ENCODE results near the gene TSSK3.
"Not testable (repeated sequence)": the region's sequence is repeated elsewhere in the genome, so short reads cannot be mapped to it uniquely, and the experiment has no call there.

Gene TSSK3

GRCh38 chr1:32392325-32392724 lies 30.0 kb downstream of the TSSK3 start:
- H3K4me3 ChIP-seq (replicated peaks; ENCODE audit: low read depth, low read length), result peak overlapping the region; percentile 19
- DNase-seq (ENCODE audit: low read depth), result peak; percentile 89
- TF ChIP-seq, protein P1, sequence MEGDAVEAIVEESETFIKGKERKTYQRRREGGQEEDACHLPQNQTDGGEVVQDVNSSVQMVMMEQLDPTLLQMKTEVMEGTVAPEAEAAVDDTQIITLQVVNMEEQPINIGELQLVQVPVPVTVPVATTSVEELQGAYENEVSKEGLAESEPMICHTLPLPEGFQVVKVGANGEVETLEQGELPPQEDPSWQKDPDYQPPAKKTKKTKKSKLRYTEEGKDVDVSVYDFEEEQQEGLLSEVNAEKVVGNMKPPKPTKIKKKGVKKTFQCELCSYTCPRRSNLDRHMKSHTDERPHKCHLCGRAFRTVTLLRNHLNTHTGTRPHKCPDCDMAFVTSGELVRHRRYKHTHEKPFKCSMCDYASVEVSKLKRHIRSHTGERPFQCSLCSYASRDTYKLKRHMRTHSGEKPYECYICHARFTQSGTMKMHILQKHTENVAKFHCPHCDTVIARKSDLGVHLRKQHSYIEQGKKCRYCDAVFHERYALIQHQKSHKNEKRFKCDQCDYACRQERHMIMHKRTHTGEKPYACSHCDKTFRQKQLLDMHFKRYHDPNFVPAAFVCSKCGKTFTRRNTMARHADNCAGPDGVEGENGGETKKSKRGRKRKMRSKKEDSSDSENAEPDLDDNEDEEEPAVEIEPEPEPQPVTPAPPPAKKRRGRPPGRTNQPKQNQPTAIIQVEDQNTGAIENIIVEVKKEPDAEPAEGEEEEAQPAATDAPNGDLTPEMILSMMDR (IDR thresholded peaks at IDR 0.05; ENCODE audit: low read length, missing control alignments), result no peak

DNA sequence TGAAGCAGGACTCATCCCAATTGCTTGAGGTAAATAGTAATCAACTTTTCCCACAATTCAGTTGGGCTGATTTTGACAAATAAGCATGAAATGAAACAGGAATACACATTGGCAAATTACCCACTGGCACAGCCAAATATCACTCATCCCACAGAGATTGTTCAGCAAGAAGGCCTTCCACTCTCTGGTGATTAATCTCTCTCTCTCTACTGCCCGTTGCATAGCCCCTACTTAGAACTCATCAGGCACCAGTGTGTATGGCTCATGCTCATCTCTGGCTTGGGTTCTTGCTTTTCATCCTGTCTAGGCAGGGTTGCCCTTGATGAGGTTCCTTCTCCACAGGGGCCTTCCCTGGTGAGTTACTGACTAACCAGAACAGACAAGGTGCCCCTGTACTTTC lies 30.8 kb downstream of the TSSK3 start:
- DNase-seq (ENCODE audit: low read depth), result peak; percentile 53
- H3K4me3 ChIP-seq (replicated peaks; ENCODE audit: low read depth, low read length), result peak overlapping the region; percentile 91
- TF ChIP-seq, protein P1 (IDR thresholded peaks at IDR 0.05; ENCODE audit: low read length, missing control alignments), result no peak

GRCh38 chr1:32393832-32394140 lies 31.4 kb downstream of the TSSK3 start:
- DNase-seq (ENCODE audit: low read depth), result peak; percentile 31
- H3K4me3 ChIP-seq (replicated peaks; ENCODE audit: low read depth, low read length), result peak overlapping the region; percentile 91
- TF ChIP-seq, protein P1 (IDR thresholded peaks at IDR 0.05; ENCODE audit: low read length, missing control alignments), result no peak

DNA sequence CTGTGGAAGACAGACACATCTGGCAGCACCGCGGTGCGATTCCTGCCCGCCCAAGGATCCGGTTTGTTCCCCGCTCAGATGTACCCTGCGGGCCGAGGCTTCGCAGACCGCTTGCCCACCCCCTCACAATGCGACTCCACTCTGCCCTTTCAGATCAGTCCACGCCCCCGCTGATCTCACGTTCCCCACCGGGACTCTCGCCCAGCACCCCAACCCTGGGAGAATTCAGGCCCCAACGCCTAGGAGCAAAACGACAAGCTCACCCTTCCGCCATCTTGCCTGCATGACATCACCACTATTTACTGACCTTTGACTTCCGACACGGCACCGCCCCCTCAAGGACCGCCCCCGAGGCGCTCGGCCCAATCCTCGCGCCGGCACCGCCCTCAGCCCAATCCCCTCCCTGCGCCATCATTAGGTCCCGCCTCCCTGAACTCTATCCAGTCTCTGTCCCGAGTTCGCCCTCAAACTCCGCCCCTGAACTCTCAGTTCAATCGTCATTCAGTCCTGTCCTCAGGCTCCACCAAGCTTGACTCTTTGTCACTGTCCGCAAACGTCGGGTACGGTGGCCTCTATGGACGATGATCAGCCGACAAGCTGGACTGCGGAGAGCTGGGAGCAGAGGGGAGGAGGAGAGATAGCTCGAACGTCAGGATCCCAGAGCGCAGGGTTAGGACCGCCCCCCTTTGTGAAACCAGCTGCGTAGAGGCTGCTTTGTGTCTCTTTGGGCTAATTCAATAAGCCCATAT lies 32.0 kb downstream of the TSSK3 start, which contains the start of gene BSDC1:
Gene BSDC1 (minus strand): TSS at position 301 of the 749 bp plus-strand sequence. CDS start 27 bp downstream, at position 274.
- TF ChIP-seq, protein P1 (IDR thresholded peaks at IDR 0.05; ENCODE audit: low read length, missing control alignments), result no peak
- peak within 1 kb of the TSS; percentile 91 for H3K4me3 ChIP-seq (replicated peaks; ENCODE audit: low read depth, low read length)
- peak; percentile 99 for DNase-seq (ENCODE audit: low read depth)

DNA sequence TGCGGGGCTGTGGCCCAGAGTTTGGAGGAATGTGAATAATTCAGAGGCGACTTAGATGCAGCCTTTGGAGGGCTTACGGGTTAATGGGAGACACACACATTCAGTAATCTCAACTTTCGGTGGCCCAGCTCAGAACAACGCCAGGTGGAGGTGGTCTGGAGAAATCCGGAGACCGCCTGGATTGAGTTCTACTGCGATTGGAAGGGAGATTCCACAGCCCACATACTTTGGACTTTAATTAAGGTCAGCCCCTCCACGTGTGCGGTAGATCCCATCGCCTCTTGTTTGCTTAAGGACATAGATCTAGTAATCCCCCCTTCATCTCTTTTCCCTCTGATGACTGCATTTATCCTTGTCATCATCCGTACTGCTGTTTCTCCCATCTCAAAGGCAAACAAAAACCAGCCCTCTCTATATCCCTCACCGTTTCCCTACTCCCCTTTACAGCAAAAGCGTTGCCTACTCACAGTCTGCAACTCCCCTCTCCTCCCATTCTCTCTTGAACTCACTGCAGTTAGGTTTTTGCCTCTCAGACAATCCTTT lies 32.6 kb downstream of the TSSK3 start:
- peak overlapping the region; percentile 91 for H3K4me3 ChIP-seq (replicated peaks; ENCODE audit: low read depth, low read length)
- peak; percentile 26 for DNase-seq (ENCODE audit: low read depth)
- TF ChIP-seq, protein P1 (IDR thresholded peaks at IDR 0.05; ENCODE audit: low read length, missing control alignments), result no peak

- DNase-seq (ENCODE audit: low read depth); H3K4me3 ChIP-seq (replicated peaks; ENCODE audit: low read depth, low read length): not testable (repeated sequence)
Observed at GRCh38 chr1:32396524-32396923, 34.2 kb downstream of the TSSK3 start.

- peak; percentile 21 for DNase-seq (ENCODE audit: low read depth)
- TF ChIP-seq, protein P1 (IDR thresholded peaks at IDR 0.05; ENCODE audit: low read length, missing control alignments), result no peak
- H3K4me3 ChIP-seq (replicated peaks; ENCODE audit: low read depth, low read length), result no peak overlapping the region
Observed at GRCh38 chr1:32398401-32398800, 36.1 kb downstream of the TSSK3 start.

Measured in fibroblast of pulmonary artery (primary cell).